Right forelimb (tissue), 1 donor: Measurements from ENCODE around the gene ECHS1.
"Not testable (repeated sequence)": the region's sequence is repeated elsewhere in the genome, so short reads cannot be mapped to it uniquely, and the experiment has no call there.

Experiments
- DNase-seq: peaks from one replicate; pipeline ENCODE4 v3.0.0-alpha.2; 2018

The ECHS1 gene

DNA sequence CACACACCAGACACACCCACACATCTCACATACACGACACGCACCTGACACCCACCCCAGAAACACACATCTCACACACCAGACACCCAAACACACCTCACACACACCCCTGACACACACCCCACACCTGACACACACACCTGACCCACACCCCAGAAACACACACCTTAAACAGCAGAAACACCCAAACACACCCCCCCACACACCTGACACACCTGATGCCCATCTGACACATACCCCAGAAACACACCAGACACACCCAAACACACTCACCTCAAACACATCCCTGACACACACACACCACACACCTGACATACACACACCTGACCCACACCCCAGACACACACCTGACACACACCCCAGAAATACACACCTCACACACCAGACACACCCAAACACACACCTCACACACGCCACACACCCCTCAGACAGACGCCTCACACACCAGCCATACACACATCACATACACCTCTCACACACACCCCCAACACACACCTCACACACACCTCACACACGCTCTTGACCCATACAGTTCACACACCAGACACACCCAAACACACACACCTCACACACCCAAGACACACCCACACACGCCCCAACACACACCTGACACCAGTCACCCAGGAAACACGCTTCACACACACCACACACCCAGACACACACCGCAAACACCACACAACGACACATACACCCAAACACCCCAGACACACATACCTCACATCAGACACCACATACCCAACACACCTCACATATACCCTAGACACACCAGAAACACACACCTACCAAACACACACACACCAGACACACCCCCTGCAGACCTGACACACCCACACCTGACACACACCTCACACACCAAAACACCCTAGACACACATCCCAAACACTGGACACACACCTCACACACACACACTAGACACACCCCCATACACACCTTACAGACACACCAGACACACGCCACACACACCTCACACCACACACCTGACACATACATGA lies 34.8 kb downstream of the ECHS1 start:
- DNase-seq, result no peak

DNA sequence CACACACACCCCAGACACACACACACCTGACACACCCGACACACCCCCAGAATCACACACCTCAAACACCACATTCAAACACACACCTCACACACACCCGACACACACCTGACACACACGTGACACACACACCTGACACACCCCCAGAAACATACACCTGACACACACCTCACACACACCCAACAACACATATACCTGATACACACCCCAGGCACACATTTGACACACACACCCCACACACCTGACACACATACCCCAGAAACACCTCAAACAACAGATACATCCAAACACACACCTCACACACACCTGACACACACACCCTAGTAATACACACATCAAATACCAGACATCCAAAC lies 35.8 kb downstream of the ECHS1 start:
- DNase-seq, result no peak

DNA sequence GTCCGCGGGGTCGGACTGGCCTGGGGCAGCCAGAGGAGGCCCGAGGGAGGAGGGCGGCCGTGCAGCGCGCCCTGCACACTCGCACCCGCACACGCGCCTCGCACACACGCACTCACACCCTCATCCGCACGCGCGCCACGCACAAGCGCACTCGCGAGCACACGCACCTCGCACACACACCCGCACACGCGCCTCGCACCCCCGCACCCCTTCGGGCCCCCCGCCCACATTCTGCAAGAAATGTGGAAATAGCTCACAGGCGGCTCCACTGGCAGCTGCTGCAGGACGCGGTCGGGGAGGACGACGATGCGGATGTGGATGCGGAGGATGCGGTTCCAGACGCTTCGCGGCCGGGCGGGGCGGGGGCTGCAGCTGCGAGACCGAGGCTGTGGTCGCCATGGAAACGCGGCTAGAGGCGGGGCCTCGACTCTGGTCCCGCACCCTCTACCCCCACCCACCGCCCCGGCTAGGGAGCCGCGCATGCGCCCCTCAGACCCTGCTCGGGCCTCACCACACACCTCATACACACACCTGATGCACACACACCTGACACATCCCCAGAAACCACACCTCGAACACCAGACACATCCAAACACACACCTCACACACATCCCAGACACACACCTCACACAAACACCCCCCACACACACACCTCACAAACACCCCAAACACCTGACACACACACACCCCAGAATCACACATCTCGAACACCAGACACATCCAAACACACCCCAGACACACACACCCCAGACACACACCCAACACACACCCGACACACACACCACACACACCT lies 36.4 kb downstream of the ECHS1 start, which contains the start of gene CALY:
Gene CALY, minus strand, starts transcription at position 320 of the 793 bp plus-strand sequence. CDS start 7,907 bp downstream, outside the sequence.
- DNase-seq, result no peak

DNA sequence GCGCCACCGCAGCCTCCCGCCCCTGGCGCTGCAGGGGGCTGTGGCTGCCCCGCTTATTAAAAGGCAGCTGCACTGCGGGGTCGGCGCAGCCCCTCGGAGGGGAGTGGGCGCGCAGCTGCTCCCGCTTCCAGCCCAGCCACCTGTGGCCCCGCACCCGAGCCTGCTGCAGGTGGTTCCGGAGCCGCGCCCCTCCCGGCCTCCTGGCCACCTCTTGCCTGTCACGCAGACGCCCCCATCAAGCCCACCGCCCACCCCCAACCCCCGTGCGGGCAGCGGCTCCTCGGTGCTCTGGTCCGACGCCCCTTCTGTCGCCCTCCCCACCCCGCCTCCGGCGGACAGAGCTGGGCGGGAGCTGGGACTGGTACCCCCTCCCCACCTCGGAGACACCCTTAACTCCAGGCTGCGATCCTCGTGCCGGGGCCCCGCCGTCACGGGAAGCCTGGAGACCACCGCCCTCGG lies 37.0 kb downstream of the ECHS1 start:
- DNase-seq, result no peak

DNA sequence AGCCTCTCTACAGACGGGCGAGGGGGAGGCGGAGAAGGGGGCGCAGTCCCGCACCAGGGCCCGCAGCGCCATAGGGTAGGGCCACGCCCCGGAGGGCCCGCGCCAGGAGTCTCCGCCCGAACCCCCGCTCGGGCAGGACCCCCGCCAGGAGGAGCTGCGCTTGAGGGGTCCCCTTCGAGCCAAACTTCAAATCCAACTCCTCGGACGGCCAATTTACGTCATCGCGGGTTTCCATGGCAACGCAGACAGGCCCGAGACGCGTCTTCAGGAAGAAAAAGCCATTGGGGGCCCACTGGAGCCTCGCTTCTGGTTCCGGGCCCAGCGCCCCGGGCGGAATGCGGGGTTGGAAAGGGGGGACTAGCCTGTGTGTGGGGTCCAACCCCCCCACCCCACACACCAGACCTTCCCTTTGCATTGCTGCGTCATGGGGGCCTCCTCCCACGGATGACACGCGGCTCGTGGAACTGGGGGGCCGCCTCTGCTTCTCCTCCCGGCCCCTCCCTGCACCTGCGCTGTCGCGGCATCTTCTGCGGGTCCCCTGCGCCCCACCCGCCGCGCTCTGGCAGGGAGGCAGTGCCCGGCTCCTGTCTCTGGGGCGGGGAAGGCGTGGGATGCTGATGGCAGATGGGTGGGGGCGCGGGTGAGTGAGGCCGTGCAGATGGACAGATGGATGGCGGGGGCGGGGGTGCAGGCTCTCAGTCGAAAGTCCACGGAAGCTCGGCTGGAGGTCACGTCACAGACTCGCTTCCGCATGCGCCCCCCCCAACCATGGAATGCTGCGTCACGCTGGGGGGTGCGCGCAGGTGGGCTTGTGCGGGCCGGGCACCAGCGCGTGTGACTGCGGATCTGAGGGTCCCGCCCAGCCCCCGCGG lies 37.7 kb downstream of the ECHS1 start:
- DNase-seq, result peak; percentile 75

DNA sequence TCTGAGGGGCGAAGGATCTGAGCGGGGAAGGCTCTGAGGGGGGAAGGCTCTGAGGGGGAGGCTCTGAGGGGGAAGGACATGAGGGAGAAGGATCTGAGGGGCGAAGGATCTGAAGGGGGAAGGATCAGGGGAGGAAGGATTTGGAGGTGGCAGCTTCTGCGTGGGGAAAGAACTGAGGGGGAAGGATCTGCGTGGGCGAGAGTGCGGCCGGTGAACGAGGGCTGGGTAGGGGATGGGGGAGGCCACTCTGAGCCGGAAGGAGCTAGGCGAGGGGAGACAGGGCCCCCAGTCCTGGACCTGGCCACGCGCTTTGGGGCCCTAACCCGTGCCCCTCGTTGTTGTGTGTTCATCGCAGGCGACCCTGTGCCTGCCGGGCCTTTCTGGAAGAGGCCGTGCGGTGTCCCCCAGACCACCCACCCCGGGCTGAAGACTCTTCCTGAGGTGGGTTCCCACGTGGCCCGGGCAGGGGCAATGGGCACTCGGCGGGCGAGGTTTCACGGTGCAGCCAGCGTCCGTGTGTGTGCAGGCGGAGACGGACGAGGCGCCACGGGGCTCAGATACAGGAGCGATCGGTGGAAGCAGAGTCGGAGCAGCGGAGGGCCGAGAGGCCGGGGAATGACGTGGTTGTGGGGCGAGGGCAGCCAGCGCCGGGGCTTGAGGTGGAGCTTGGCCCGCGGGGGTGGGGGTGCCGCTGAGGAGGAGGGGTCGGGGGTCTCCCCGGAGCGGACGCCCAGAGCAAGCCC lies 38.5 kb downstream of the ECHS1 start:
- DNase-seq, result no peak

DNA sequence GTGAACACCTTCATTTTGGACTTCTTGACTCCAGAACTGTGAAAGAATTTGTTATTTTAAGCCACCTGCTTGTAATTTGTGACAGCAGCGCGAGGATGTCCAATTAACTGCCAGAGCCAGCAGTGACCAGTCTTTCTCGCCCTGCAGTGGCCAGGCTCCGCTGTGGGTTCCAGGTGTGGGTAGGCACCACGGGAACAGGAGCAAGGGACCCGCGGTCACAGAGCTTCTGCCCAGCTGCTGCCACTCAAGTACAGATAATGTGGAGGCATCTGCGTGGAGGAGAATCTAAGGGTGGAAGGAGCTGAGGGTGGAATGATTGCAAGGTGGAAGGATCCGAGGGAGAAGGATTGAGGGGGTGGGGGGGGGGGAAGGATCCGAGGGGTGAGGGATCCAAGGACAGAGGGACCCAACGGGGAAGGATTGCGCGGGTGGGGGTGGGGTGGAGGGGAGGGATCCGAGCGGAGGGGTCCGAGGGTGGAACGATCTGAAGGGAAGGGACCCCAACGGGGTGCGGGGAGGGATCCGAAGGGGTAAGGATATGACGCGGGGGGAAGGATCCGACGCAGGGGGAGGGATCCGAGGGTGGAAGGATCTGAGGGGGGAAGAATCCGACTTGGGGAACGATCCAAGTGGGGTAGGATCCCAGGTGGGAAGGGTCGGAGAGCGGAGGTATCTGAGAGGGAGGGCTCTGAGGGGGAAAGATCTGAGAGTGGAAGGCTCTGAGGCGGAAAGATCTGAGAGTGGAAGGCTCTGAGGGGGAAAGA lies 40.0 kb downstream of the ECHS1 start:
- DNase-seq, result no peak

DNA sequence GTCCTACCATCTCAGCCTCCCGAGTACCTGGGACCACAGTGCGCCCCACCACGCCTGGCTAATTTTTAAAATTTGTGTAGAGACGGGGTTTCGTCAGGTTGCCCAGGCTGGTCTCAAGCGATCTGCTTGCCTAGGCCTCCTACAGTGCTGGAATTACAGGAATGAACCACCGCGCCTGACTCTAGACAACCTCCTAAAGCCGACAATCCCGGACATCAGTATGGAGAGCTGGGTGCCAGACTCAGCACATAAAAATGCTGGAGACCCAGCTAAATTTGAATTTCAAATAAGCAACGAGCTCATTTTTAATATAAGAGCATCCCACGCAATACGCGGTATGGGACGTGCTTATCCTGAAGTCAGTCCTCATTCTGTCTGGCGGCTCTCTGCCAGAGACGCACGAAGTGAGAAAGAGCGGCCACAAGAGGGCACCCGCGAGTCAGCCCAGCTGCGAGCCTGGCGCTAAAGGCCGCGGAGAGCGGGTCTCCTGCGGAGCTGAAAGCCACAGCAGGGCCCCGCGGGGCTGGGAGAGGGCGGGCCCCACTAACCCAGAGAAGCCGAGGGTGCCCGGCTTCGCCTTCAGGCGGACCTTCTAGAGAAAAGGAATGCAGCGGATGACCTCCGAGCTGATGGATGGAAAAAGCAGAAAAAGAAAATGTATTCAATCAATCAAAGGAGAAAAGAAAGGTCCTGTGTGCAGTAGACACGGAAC lies 43.5 kb downstream of the ECHS1 start:
- DNase-seq, result peak; percentile 91

DNA sequence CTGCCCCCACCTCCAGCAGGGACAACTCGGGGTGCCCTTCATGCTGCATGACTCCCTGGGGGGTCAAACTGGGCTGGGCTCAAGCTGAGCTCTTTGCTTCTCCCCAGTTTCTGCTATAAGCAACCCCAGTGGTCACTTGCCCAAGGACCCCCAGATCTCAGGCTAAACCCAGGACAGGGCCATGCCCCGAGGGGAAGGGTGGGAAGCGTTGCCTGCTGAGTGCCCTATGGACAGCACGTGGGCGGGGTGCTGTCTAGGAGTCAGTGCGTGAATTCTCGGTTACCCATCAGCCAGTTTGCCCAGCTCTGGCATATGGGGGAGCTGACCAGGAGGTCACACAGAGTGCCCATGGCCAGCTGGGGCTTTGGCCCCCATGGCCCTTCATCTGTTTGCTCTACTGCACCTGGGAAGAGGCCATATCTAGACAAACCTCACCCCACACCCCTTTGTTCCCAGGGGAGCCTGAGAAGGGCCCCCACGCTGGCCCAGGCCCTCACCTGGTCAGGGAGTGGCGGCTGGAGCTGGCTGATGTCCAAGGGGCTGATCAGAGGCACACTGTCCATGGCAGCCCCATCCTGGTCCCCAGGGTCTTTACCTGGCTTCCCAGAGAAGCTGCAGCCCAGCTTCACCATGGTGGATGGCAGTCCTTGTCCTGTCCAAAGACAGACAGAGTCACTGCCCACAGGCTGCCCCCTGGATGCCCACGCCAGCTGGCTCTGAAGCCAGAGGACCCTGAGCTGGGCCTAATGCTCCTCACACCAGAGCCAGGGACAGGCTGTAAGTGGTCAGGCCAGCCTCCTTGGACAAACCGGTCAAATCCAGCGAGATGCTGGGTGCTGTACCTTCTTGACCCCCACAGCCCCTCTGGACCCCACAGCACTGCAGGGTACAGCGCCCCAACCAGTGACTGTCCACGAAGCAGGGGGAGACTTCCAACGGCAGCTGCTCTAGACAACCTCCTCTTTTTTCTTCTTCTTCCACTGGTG lies 44.5 kb downstream of the ECHS1 start:
- no peak for DNase-seq

DNA sequence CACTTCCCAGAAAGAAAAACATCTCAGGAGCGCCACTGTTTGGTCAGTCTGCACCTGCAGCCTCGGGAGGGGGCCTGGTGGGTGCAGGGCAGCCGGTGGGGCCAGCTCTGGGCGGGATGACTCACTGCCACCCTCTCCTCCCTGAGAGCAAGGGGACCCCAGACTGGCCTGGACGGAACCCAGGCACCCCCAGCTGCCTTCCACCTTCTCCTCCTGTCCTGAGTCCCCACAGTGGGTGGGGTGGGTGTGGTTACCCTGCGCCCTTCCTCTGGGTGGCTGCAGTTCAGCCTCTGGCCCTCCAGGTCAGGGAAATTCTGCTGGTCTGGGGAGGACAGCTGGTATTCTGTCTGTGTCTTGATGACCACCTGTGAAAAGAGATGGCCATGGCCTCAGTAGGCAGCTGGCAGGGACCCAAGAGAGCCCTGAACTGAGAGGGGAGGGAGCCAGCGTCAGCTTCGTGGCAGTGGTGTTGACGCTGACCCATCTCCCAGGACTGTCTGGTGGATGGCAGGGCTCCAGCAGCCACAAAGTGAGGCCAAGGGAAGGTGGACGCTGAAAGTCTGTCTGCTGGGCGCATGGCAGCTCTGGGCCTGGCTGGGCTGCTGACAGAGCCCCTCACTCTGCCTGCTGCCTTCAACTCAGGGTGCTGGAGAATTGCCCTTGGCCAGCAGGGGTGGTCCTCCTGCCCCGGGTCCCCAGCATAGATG lies 45.4 kb downstream of the ECHS1 start:
- no peak for DNase-seq

DNA sequence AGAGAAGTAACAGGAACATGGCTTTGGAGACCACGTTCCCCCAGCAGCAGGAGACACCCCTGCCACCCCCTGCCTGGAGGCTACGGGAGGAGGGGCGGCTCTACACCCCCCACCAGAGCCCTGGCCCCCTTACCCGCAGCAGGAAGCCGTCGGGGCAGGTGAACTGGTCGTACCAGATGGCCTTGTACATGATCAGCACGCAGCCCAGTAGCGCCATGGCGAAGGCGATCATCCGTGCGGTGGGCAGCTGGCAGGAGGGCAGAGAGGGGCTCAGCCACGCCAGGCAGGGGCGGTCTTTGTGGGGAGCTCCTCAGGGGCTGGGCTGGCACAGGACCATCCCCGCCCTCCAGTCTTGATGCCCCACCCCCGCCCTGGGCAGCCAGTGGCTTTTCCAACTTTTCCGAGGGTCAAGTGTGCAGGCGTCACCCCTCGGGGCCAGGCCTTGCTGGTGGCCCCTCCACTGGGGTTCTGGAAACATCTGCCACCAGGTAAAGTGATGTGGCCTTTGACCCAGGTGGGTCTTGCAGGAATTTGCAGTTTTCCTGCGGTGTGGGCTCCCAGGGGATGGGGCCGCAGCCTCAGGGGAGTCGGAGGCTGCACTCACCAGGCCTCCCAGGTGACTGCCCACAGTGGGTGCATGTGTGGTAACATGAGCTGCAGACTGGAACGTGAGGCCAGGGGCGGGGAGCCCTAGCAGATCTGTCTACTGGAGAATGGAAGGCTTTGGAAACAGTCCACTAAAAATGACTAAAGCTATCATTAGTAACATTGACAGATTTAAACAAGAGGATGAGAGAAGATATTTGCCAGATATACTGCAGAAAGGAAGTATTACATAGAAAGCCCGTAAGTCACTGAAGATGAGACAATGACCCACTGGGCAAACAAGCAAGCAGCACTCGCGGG lies 46.2 kb downstream of the ECHS1 start:
- no peak for DNase-seq

DNA sequence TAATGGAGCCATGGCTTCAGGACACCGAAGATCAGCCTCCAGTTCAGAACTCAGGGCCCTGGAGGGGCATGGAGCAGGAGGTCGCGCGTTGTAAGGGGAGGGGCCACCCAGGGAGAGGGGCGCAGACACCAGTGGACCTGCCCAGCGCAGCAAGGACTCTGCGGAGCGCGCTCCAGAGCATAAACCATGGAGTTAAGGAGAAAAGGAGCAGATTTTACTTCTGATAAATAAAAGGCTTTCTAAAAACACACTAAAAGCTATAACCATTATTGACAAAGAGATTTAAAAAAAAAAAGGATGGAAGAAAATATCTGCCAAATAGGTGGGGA lies 47.0 kb downstream of the ECHS1 start:
- no peak for DNase-seq

DNA sequence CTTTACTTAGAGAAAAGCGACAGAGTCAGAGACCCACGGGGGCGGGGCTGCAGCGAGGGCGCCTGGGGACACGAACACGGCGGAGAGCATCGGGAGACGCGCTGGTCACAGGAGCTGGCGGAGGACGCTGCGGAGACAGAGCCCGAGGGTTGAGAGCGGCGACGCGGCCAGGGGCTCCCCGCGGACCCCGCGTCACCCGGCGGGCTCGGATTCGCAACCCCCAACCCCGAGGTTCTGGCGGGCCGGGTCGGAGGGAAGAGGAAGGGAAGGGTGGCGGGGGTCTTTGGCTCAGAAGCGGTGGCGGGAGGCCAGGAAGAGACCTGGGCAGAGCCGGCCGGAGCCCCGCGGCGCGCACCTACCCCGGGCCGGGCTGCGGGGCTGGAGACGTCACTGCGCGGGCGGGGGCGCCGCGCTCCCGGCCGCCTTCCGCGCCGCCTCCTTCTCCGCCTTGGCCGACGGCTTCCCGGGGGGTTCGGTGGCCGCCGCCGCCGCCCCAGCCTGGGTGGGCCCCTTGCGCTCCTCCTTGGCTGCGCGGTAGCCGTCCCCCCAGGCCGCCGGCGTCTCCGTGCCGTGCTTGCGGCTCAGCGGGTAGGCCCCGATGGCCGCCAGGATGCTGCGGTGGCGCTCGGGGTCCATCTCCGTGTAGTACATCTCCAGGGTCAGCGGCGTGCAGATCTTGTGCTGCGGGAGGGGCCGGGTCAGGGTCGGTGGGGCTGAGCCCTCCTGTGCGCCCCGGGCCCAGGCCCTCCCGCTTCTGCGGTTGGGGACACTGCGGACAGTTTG lies 47.5 kb downstream of the ECHS1 start:
- no peak for DNase-seq

DNA sequence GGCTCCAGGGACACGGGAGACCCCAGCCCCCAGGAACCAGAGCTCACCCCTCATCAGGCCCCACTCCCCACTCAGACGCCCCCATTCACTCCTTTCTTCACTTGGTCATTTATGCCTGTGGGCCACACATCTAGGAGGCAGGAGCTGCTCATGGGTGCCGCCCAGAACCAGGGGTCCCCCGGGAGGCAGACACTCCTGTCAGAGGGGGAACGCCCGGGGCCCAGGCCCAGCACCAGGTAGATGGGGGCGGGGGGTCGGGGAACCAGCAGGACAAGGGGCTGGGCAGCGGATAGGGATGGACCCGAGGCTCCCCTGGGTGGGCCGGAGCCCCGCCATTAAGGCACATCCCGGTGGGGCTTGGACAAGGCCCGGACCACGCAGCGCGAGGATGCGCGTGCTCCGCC lies 48.3 kb downstream of the ECHS1 start:
- DNase-seq, result no peak

DNA sequence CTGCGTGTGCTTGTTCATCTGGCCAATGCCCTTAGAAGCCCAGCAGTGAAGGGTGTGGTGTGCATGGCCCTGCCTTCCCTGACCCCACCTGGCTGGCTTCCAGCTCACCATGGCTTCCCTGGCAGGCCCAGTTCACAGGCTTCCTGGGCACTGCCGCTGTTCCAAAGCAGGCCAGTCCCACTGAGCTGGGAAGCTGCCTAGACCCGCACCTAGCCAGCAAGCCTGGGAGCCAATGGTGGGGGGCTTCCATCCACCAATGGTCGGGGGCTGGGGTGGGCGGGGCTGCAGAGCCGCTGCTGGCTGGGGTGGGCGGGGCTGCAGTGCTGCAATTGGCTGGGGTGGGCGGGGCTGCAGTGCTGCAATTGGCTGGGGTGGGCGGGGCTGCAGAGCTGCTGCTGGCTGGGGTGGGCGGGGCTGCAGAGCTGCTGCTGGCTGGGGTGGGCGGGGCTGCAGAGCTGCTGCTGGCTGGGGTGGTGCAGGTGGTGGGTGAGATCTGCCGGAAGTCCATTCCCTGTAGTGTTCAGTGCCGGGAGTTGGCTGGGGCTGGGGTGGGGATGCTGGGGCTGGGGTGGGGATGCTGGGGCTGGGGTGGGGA lies 48.9 kb downstream of the ECHS1 start:
- no peak for DNase-seq

DNA sequence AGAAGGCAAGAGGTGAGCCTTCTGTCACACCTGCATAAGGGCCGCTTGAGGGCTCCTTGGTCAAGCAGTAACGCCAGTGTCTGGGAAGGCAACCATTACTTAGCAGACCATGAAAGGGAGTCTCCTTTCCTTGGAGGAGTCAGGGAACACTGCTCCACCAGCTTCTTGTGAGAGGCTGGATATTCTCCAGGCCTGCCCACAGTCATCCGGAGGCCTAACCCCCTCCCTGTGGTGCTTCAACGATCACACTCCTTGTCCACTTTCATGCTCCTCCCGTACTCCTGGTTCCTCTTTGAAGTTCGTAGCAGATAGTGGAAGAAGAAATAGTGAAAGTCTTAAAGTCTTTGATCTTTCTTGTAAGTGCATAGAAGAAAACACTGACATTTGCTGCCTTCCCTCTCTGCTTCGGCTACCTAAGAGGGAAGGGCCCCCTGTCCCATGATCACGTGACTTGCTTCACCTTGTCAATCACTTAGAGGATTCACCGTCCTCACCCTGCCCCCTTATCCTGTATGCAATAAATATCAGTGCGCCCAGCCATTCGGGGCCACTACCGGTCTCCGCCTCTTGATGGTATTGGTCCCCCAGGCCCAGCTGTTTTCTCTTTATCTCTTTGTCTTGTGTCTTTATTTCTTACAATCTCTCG lies 51.0 kb downstream of the ECHS1 start:
- not testable (repeated sequence) for DNase-seq
